ENCODE data around the gene CEP72. TPM values are rescaled to one million over a fixed set of nuclear protein-coding genes. Genes with fewer than 3 reads are reported as not detected.

The CEP72 gene
- total RNA-seq, 1 donor from 2014 or later: 20.1 TPM

DNA sequence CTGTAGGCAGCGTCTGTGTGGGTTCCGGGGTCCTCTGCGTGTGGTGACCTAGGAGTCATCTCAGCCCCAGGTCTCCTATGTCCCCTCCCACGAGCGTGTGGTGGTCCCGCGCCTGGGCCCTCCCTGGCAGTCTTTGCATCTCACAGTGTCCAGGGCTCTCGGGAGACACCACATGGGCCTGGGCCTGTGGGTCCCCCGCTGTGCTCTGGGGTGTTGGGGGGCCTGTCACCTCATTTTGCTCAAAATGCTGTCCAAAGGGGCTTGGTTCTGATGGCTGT is 27.1 kb downstream of the CEP72 start:
- H3K27me3 ChIP-seq: no peaks in the 10 kb centered on the region
- no peak for DNase-seq (ENCODE audit: extremely low spot score in 2 of 2)
- TF ChIP-seq, protein P1, sequence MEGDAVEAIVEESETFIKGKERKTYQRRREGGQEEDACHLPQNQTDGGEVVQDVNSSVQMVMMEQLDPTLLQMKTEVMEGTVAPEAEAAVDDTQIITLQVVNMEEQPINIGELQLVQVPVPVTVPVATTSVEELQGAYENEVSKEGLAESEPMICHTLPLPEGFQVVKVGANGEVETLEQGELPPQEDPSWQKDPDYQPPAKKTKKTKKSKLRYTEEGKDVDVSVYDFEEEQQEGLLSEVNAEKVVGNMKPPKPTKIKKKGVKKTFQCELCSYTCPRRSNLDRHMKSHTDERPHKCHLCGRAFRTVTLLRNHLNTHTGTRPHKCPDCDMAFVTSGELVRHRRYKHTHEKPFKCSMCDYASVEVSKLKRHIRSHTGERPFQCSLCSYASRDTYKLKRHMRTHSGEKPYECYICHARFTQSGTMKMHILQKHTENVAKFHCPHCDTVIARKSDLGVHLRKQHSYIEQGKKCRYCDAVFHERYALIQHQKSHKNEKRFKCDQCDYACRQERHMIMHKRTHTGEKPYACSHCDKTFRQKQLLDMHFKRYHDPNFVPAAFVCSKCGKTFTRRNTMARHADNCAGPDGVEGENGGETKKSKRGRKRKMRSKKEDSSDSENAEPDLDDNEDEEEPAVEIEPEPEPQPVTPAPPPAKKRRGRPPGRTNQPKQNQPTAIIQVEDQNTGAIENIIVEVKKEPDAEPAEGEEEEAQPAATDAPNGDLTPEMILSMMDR (IDR thresholded peaks at IDR 0.05): no peak
- TF ChIP-seq POLR2AphosphoS5 (IDR thresholded peaks at IDR 0.05; ENCODE audit: insufficient read depth in 1 of 2, low read depth in 1 of 2): no peak
- TF ChIP-seq POLR2A (IDR thresholded peaks at IDR 0.05): no peak
- no peaks in the 10 kb centered on the region for H3K4me1 ChIP-seq
- H3K9me3 ChIP-seq: no peaks in the 10 kb centered on the region
- H3K36me3 ChIP-seq: peaks cover 0 to 42% of the 10 kb centered on the region in 2 donors
- H3K4me3 ChIP-seq: no peak overlapping the region
- H3K27ac ChIP-seq: no peak overlapping the region
- intact Hi-C loops (cut with DNase I): no loop called here

DNA sequence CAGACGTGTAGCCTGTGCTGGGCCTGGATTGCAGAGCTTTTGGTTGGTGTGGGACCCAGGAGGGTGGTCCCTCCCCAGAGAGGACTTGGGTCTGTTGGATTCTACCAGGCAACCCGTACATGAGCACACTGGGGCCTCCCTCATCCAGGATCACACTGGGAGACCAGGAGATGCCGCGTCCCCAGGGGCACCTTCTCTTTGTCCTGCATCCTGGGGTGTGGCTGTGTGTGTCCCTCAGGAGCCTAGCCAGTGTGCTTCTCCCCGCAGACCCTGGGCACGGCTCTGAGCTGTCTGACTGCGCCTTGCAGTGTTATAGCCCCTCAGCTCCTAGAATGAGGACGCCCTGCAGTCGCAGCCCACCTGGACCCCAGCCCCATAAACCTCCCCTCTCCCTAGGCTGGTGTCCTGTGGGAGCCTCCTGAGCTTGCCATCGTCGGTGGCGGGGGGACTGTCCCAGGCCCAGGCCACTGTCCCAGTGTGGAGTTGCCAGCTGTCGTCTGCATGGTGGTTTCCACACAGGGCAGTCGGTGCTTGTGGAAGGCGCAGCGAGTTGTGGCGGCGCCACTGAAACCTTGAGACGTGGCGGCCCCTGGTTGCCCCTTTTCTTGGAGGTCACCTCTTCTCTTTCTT is 27.6 kb downstream of the CEP72 start:
- DNase-seq (ENCODE audit: extremely low spot score in 2 of 2): no peak
- no peaks in the 10 kb centered on the region for H3K9me3 ChIP-seq
- no peaks in the 10 kb centered on the region for H3K4me1 ChIP-seq
- no peaks in the 10 kb centered on the region for H3K27me3 ChIP-seq
- TF ChIP-seq POLR2A (IDR thresholded peaks at IDR 0.05) (no peak), POLR2AphosphoS5 (IDR thresholded peaks at IDR 0.05; ENCODE audit: insufficient read depth in 1 of 2, low read depth in 1 of 2) (no peak)
- TF ChIP-seq, protein P1 (IDR thresholded peaks at IDR 0.05): no peak
- no peak overlapping the region for H3K27ac ChIP-seq
- no peak overlapping the region for H3K4me3 ChIP-seq
- H3K36me3 ChIP-seq: peaks cover 0 to 42% of the 10 kb centered on the region in 2 donors
- intact Hi-C loops (cut with DNase I): no loop called here

DNA sequence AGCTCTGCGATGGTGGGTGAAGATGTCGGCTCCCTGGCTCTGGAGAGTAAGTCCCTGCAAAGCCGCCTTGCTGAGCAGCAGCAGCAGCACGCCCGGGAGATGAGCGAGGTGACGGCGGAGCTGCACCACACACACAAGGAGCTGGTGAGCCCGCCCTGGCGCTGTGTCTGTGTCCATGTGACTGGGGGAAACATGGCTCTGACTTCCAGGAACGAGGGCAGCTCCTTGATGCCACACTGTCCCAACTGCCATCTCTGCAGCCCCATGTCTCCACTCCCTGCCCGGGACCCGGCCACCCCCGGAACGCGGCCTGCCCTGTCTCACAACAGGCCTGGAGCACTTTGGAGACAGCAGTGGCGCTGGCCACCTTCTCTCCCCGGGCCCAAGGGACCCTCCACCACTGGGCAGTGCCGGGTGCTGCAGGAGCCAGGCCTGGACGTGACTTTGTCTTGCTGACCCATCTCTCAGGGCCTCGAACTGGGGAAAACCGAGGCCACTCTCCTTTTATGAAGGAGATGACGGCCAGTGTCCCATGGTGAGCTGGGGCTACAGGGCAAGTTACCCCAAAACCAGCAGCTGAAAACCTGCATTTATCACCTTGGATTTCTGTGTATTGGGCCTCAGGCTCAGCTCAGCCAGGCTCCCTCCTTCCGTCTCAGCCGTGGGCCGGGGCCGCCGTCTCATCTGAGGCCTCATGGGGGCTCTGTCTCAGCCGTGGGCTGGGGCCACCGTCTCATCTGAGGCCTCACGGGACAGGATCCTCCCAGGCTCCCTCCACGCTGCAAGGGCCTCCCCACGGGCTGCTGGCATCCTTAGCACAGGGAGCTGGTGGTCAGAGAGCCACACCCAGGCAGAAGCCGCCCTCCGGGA is 28.6 kb downstream of the CEP72 start:
- Histone ChIP-seq H3K27me3 (no peaks in the 10 kb centered on the region), H3K4me3 (no peak overlapping the region), H3K36me3 (peaks cover 0 to 35% of the 10 kb centered on the region in 2 donors), H3K4me1 (no peaks in the 10 kb centered on the region), H3K9me3 (no peaks in the 10 kb centered on the region), H3K27ac (no peak overlapping the region)
- DNase-seq (ENCODE audit: extremely low spot score in 2 of 2): no peak
- intact Hi-C loops (cut with DNase I): no loop called here
- TF ChIP-seq, protein P1 (IDR thresholded peaks at IDR 0.05): no peak
- no peak for TF ChIP-seq POLR2A (IDR thresholded peaks at IDR 0.05)
- no peak for TF ChIP-seq POLR2AphosphoS5 (IDR thresholded peaks at IDR 0.05; ENCODE audit: insufficient read depth in 1 of 2, low read depth in 1 of 2)

DNA sequence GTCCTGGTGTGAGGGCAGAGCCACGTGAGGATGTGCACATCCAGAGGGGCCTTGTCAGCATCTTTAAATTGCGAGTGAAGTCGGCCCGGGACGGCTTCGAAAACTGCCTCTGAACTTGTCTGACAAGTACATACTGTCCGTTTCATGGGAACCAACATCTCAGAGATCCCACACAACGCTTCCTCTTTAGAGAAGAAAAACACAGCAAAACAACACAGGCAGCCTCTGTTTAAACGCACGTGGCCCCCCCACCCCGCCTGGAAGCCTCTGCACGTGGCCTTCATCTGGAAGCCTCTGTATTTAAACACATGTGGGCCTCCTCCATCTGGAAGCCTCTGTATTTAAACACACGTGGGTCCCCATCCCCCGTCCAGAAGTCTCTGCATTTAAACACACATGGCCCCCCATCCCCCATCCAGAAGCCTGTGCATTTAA is 29.2 kb downstream of the CEP72 start:
- TF ChIP-seq POLR2AphosphoS5 (IDR thresholded peaks at IDR 0.05; ENCODE audit: insufficient read depth in 1 of 2, low read depth in 1 of 2) (no peak), POLR2A (IDR thresholded peaks at IDR 0.05) (no peak)
- TF ChIP-seq, protein P1 (IDR thresholded peaks at IDR 0.05): no peak
- Histone ChIP-seq H3K36me3 (peaks cover 0 to 29% of the 10 kb centered on the region in 2 donors), H3K4me1 (no peaks in the 10 kb centered on the region), H3K4me3 (no peak overlapping the region), H3K9me3 (no peaks in the 10 kb centered on the region), H3K27me3 (no peaks in the 10 kb centered on the region), H3K27ac (no peak overlapping the region)
- DNase-seq (ENCODE audit: extremely low spot score in 2 of 2): no peak
- intact Hi-C loops (cut with DNase I): no loop called here

DNA sequence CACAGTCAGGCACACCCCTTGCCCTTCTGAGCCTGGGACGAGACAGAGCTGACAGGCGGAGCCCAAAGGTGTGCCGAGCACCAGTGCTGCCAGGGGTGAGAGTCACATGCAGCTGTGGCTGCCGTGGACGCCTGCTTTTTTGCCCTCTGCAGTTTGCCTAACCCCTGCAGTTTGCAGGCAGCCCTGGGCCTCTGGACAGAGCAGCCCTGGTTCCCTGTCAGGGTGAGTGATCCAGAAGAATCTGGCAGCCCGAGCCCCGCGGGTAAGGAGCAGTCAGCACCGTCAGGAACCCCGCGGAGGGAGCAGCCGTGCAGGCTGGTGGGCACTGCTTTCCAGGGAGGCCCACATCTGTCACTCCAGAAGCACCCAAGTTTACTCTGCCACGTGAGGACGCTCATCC is 30.3 kb downstream of the CEP72 start:
- no peak overlapping the region for H3K4me3 ChIP-seq
- no peak for TF ChIP-seq POLR2A (IDR thresholded peaks at IDR 0.05)
- H3K9me3 ChIP-seq: no peaks in the 10 kb centered on the region
- intact Hi-C loops (cut with DNase I): no loop called here
- H3K4me1 ChIP-seq: no peaks in the 10 kb centered on the region
- DNase-seq (ENCODE audit: extremely low spot score in 2 of 2): no peak
- H3K27me3 ChIP-seq: no peaks in the 10 kb centered on the region
- H3K36me3 ChIP-seq: peaks cover 0 to 32% of the 10 kb centered on the region in 2 donors
- H3K27ac ChIP-seq: no peak overlapping the region
